Esophagus (tissue), 2 donors: ENCODE results near the gene CD4. TPM values are rescaled to one million over a fixed set of nuclear protein-coding genes. Genes with fewer than 3 reads are reported as not detected.

Source experiments
- H3K27ac ChIP-seq, 2 donors: one replicate each; pipeline ENCODE4 v1.5.1; 2013; ENCODE audit warnings: low read depth in 2 of 2, mild to moderate bottlenecking in 2 of 2, inconsistent platforms in 1 of 2, low read length in 1 of 2, moderate library complexity in 1 of 2
- H3K27me3 ChIP-seq, 2 donors: one replicate each; pipeline ENCODE4 v1.6.1; 2013; ENCODE audit warnings: low read length in 2 of 2, control low read depth in 1 of 2, mild to moderate bottlenecking in 1 of 2; ENCODE audit not compliant: insufficient read depth in 2 of 2, control insufficient read depth in 1 of 2
- H3K36me3 ChIP-seq, 2 donors: one replicate each; pipeline ENCODE4 v1.6.1; 2013; ENCODE audit warnings: low read length in 1 of 2; ENCODE audit not compliant: control insufficient read depth in 2 of 2, insufficient read depth in 2 of 2
- H3K4me1 ChIP-seq, 2 donors: one replicate each; pipeline ENCODE4 v1.6.1; 2013; ENCODE audit warnings: low read length in 1 of 2; ENCODE audit not compliant: control insufficient read depth in 2 of 2, insufficient read depth in 2 of 2
- H3K4me3 ChIP-seq, 2 donors: one replicate each; pipeline ENCODE4 v1.5.1; 2013; ENCODE audit warnings: low read length in 2 of 2, mild to moderate bottlenecking in 2 of 2, low read depth in 1 of 2, moderate library complexity in 1 of 2
- H3K9me3 ChIP-seq, 2 donors: one replicate each; pipeline ENCODE4 v1.6.1; 2013; ENCODE audit warnings: mild to moderate bottlenecking in 2 of 2, low read depth in 1 of 2, low read length in 1 of 2, moderate library complexity in 1 of 2; ENCODE audit not compliant: control insufficient read depth in 2 of 2, insufficient read depth in 1 of 2
- WGBS, 2 donors: extraction: QIAGEN DNeasy Blood & Tissue Kit; methylation state at CpG; one replicate each; pipeline ENCODE4 v1.1.7; 2013; 5-methylcytosine and 5-hydroxymethylcytosine counted together
- polyA plus RNA-seq, 2 donors: library from polyadenylated mRNA; stranded (reverse); fragments of 200-250 nt; gene quantifications; one replicate each; pipeline ENCODE4 v1.2.3, GENCODE V29; 2013
- donor health status: healthy with polysubstance abuse.
- donor health status: Bipolar disorder and iron deficiency.

The CD4 gene
- polyA plus RNA-seq, 2 donors, result 1.4 to 2.3 TPM

DNA sequence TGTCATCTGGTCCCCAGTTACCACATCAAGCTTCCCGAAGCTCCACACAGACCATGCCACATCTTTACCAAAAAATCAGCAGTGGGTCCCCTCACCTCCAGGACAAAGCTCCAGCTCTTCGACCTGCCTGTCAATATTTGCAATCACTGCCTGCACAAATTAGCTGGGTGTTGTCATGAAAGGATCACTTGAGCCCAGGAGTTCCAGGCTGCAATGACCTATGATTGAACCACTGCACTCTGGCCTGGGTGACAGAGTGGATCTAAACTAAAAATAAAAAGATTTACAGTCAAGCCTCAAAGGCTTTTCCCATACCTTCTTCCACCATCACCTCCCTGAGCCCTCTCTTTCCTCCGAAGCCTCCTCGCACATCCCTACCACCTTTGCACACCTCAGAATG, 7.2 kb downstream of the CD4 start:
- no peaks in the 10 kb centered on the region for H3K36me3 ChIP-seq
- no peak overlapping the region for H3K4me3 ChIP-seq
- 89 to 95% methylated on average over 4 of the region's 4 CpGs for WGBS, 2 donors
- H3K27me3 ChIP-seq, result no peaks in the 10 kb centered on the region
- no peaks in the 10 kb centered on the region for H3K9me3 ChIP-seq
- H3K27ac ChIP-seq, result no peak overlapping the region
- peaks cover 0 to 2% of the 10 kb centered on the region in 2 donors for H3K4me1 ChIP-seq

DNA sequence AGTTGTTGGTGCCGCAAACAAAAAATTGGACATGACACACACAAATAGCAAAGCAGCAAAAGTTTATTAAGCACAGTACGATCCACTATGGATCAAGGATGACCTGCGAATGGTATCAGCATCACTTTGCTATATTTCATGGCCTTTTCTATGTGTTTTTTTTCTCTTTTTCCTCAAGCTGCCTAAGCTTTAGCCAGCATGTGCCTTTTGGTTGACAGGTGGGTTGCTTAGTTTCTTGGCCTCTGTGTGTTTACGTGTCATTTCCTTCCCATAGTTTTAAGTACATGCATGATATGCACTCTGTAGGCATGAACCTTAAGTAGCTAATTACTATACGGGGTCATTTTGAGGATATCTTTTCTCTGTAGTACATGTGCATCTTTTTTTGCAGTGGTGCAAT, 9.8 kb downstream of the CD4 start:
- Histone ChIP-seq H3K9me3 (no peaks in the 10 kb centered on the region), H3K4me1 (no peaks in the 10 kb centered on the region), H3K27ac (no peak overlapping the region), H3K36me3 (no peaks in the 10 kb centered on the region), H3K27me3 (no peaks in the 10 kb centered on the region), H3K4me3 (no peak overlapping the region)
- 87 to 88% methylated on average over 5 of the region's 5 CpGs for WGBS, 2 donors

DNA sequence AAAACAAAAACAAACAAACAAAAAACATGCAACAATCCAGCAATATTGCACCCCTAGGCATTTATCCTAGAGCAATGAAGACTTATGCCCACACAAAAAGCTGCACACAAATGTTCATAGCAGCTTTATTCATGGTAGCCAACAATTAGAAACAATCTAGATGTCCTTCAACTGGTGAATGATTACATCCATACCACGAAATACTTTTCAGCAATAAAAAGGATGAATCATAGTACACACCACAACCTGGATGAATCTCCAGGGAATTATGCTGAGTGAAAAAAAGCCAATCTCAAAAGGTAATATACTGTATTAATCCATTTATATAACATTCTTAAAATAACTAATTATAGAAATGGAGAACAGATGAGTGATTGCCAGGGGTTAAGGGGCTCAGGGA, 17.8 kb downstream of the CD4 start:
- no peaks in the 10 kb centered on the region for H3K27me3 ChIP-seq
- no peaks in the 10 kb centered on the region for H3K36me3 ChIP-seq
- no peak overlapping the region for H3K4me3 ChIP-seq
- no peaks in the 10 kb centered on the region for H3K9me3 ChIP-seq
- H3K4me1 ChIP-seq, result no peaks in the 10 kb centered on the region
- H3K27ac ChIP-seq, result no peak overlapping the region
- WGBS, 2 donors, result 41 to 46% methylated on average over 1 of the region's 1 CpG

DNA sequence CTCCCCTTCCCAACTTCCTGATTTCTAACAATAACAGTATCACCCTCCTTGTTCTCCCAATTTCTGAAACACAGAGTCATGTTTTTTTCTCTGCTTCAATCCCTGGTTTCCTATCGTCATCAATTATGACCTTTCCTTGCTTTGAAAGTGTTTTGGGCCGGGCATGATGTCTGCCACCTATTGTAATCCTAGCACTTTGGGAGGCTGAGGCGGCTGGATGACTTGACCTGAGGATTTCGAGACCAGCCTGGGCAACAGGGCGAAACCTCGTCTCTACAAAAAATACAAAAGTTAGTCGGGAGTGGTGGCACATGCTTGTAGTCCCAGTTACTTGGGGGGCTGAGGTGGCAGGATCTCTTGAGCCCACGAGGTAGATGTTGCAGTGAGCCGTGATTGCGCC, 19.7 kb downstream of the CD4 start:
- H3K27me3 ChIP-seq, result no peaks in the 10 kb centered on the region

DNA sequence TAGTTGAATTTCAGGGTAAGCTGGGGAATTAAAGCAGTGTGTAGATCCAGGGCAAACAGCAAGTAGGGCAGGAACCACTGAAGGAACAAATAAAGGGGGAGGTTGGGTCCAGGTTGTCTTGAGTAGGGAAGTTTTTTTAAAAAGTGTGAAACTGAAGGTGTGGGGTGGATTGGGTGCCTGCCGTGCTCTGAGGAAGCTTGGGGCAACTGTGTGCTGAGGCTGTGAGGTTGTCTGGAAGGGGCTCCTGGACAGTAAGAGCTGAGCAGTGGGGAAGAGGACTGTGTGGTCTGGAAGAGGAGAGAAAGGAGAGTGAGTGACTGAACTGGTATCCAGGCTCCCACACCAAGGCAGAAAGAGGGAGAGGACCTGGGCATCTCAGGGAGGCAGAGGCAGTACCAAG, 21.4 kb downstream of the CD4 start:
- Histone ChIP-seq H3K27me3 (no peaks in the 10 kb centered on the region), H3K27ac (no peak overlapping the region), H3K4me1 (no peaks in the 10 kb centered on the region), H3K4me3 (no peak overlapping the region), H3K9me3 (no peaks in the 10 kb centered on the region), H3K36me3 (no peaks in the 10 kb centered on the region)
- 84 to 85% methylated on average over 1 of the region's 1 CpG for WGBS, 2 donors

More for the DNA sequence above, 19.7 kb downstream of the CD4 start:
- no peak overlapping the region for H3K4me3 ChIP-seq
- WGBS, 2 donors, result 79 to 81% methylated on average over 10 of the region's 10 CpGs
- no peaks in the 10 kb centered on the region for H3K36me3 ChIP-seq
- H3K9me3 ChIP-seq, result no peaks in the 10 kb centered on the region
- no peaks in the 10 kb centered on the region for H3K4me1 ChIP-seq
- no peak overlapping the region for H3K27ac ChIP-seq

DNA sequence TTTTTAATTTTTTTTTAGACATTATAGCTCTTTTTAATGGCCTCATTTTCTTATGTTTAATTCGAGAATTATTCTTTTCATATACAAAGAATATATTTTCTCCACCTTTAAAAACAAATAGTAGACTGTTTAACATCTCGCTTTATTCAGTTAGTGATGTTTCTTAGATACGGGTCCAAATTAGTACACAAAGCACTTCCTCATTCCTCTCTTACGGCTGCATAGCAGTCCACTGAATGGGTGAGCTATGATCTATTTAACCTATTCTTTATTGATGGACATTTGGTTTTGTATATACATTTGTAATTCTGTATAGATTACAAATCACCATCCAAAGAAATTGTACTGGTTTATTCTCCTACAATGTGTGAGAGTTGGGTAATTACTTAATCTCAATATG, 24.0 kb downstream of the CD4 start:
- Histone ChIP-seq H3K9me3 (peaks cover 0 to 4% of the 10 kb centered on the region in 2 donors), H3K36me3 (no peaks in the 10 kb centered on the region), H3K27ac (no peak overlapping the region), H3K4me3 (no peak overlapping the region), H3K4me1 (no peaks in the 10 kb centered on the region), H3K27me3 (no peaks in the 10 kb centered on the region)
- WGBS, 2 donors, result 39 to 44% methylated on average over 4 of the region's 4 CpGs

DNA sequence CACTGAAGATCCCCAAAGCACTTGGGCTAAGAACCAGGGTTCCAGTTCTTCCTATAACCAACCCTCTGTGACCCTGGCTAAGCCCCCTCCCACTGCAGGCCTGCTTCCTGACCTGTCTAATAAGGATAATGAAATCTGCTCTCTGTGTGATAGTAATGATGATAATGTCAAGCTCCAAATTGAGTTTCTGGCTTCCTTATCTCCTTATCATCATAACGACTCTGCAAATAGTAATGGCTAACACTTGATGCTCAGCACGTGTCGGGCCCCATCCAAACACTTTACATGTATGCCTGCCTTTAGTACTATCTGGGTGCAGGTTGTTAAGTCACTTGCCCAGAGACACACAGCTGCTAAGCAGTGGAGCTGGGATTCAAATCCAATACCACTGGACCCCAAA, 27.3 kb downstream of the CD4 start:
- Histone ChIP-seq H3K4me1 (peaks cover 0 to under 1% of the 10 kb centered on the region in 2 donors), H3K4me3 (no peak overlapping the region), H3K36me3 (no peaks in the 10 kb centered on the region), H3K27ac (no peak overlapping the region), H3K27me3 (no peaks in the 10 kb centered on the region), H3K9me3 (peaks cover 0 to 4% of the 10 kb centered on the region in 2 donors)
- 63 to 79% methylated on average over 3 of the region's 3 CpGs for WGBS, 2 donors

DNA sequence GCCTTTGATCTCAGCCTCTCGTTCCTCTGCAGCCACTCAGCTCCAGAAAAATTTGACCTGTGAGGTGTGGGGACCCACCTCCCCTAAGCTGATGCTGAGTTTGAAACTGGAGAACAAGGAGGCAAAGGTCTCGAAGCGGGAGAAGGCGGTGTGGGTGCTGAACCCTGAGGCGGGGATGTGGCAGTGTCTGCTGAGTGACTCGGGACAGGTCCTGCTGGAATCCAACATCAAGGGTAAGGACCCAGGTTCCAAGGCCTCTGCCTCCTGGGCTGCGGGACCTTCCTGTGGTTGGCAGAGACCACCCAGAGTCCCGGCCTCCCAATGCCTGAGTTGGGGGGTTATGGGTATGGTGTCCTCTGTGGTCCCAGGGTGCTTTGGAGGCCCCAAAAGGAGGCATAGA, 27.8 kb downstream of the CD4 start:
- no peak overlapping the region for H3K4me3 ChIP-seq
- H3K27ac ChIP-seq, result no peak overlapping the region
- WGBS, 2 donors, result 77 to 87% methylated on average over 8 of the region's 8 CpGs
- no peaks in the 10 kb centered on the region for H3K27me3 ChIP-seq
- H3K36me3 ChIP-seq, result no peaks in the 10 kb centered on the region
- peaks cover 0 to 3% of the 10 kb centered on the region in 2 donors for H3K4me1 ChIP-seq
- H3K9me3 ChIP-seq, result peaks cover 0 to 4% of the 10 kb centered on the region in 2 donors

DNA sequence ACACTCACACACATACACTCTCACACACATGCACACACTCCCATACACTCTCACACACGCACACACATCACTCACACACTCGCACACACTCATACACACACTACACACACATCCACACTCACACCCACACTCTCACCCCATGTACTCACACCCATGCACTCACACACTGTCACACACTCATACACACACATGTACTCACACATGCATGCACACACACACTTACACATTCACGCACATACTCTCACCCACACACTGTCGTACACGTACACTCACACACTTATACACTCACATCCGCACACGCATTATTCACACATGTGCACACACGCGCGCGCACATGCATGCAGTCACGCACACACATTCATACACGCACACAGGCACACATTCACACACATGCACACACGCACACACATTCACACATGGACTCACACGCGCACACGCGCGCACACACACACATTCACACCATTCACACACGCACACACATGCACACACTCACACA, 28.4 kb downstream of the CD4 start:
- H3K4me3 ChIP-seq, result no peak overlapping the region
- WGBS, 2 donors, result 83 to 89% methylated on average over 20 of the region's 20 CpGs
- no peak overlapping the region for H3K27ac ChIP-seq
- peaks cover 0 to 4% of the 10 kb centered on the region in 2 donors for H3K4me1 ChIP-seq
- H3K36me3 ChIP-seq, result no peaks in the 10 kb centered on the region
- H3K27me3 ChIP-seq, result peaks cover 0 to 3% of the 10 kb centered on the region in 2 donors
- peaks cover 0 to 4% of the 10 kb centered on the region in 2 donors for H3K9me3 ChIP-seq

DNA sequence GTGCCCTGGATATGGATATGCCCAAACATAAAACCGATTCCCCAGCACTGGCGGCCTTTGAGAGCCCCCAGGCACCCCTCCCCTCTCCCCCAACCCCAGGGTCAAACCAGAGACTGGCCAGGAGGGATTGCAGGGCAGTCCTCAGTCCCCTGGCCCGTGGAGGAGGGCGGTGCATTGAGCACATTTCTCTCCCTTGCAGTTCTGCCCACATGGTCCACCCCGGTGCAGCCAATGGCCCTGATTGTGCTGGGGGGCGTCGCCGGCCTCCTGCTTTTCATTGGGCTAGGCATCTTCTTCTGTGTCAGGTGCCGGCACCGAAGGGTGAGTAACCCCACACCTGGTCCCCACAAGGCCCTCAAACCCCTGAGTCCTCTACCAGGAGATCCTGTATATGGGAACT, 28.9 kb downstream of the CD4 start:
- peaks cover 0 to 4% of the 10 kb centered on the region in 2 donors for H3K4me1 ChIP-seq
- H3K27ac ChIP-seq, result no peak overlapping the region
- no peak overlapping the region for H3K4me3 ChIP-seq
- 74 to 81% methylated on average over 10 of the region's 10 CpGs for WGBS, 2 donors
- no peaks in the 10 kb centered on the region for H3K36me3 ChIP-seq
- peaks cover 0 to 4% of the 10 kb centered on the region in 2 donors for H3K9me3 ChIP-seq
- H3K27me3 ChIP-seq, result peaks cover 0 to 8% of the 10 kb centered on the region in 2 donors
